ENCODE results near the gene EED.

Gene EED

GRCh38 chr11:86210898-86211297, 33.7 kb upstream of the EED start:
- H3K36me3 ChIP-seq: no peaks in the 10 kb centered on the region
- no peak overlapping the region for H3K4me3 ChIP-seq (ENCODE audit: low read depth, low read length)
- no peaks in the 10 kb centered on the region for H3K9me3 ChIP-seq (ENCODE audit: severe bottlenecking)
- H3K27ac ChIP-seq: no peak overlapping the region
- TF ChIP-seq CTCF (IDR thresholded peaks at IDR 0.05; ENCODE audit: low read depth, low read length): no peak
- H3K27me3 ChIP-seq (ENCODE audit: insufficient read depth, low read depth, severe bottlenecking): no peaks in the 10 kb centered on the region
- no peak for DNase-seq

- TF ChIP-seq CTCF (IDR thresholded peaks at IDR 0.05; ENCODE audit: low read depth, low read length): no peak
- DNase-seq: no peak
Measured at GRCh38 chr11:86211619-86212018, 32.9 kb upstream of the EED start.

GRCh38 chr11:86212019-86212611, 32.4 kb upstream of the EED start:
- no peaks in the 10 kb centered on the region for H3K36me3 ChIP-seq
- no peak for DNase-seq
- no peak overlapping the region for H3K4me3 ChIP-seq (ENCODE audit: low read depth, low read length)
- no peaks in the 10 kb centered on the region for H3K9me3 ChIP-seq (ENCODE audit: severe bottlenecking)
- H3K27me3 ChIP-seq (ENCODE audit: insufficient read depth, low read depth, severe bottlenecking): no peaks in the 10 kb centered on the region
- H3K27ac ChIP-seq: no peak overlapping the region
- TF ChIP-seq CTCF (IDR thresholded peaks at IDR 0.05; ENCODE audit: low read depth, low read length): no peak

More at GRCh38 chr11:86211619-86212018, 32.9 kb upstream of the EED start:
- Histone ChIP-seq H3K27ac (no peak overlapping the region), H3K4me3 (ENCODE audit: low read depth, low read length) (no peak overlapping the region), H3K36me3 (no peaks in the 10 kb centered on the region), H3K27me3 (ENCODE audit: insufficient read depth, low read depth, severe bottlenecking) (no peaks in the 10 kb centered on the region), H3K9me3 (ENCODE audit: severe bottlenecking) (no peaks in the 10 kb centered on the region)

- no peaks in the 10 kb centered on the region for H3K9me3 ChIP-seq (ENCODE audit: severe bottlenecking)
- no peak overlapping the region for H3K4me3 ChIP-seq (ENCODE audit: low read depth, low read length)
- no peak for DNase-seq
- no peak for TF ChIP-seq CTCF (IDR thresholded peaks at IDR 0.05; ENCODE audit: low read depth, low read length)
- no peak overlapping the region for H3K27ac ChIP-seq
- no peaks in the 10 kb centered on the region for H3K27me3 ChIP-seq (ENCODE audit: insufficient read depth, low read depth, severe bottlenecking)
- H3K36me3 ChIP-seq: no peaks in the 10 kb centered on the region
Measured at GRCh38 chr11:86214710-86215109, 29.8 kb upstream of the EED start.

- H3K27me3 ChIP-seq (ENCODE audit: insufficient read depth, low read depth, severe bottlenecking): no peaks in the 10 kb centered on the region
- H3K36me3 ChIP-seq: no peaks in the 10 kb centered on the region
- DNase-seq: peak; percentile 73
- H3K4me3 ChIP-seq (ENCODE audit: low read depth, low read length): peak overlapping the region; percentile 28
- peak; percentile 88 for TF ChIP-seq CTCF (IDR thresholded peaks at IDR 0.05; ENCODE audit: low read depth, low read length)
- H3K9me3 ChIP-seq (ENCODE audit: severe bottlenecking): no peaks in the 10 kb centered on the region
- H3K27ac ChIP-seq: no peak overlapping the region
Measured at GRCh38 chr11:86218125-86219084, 26.1 kb upstream of the EED start.
